GM21723 (cell line): Measurements from ENCODE around the gene LINGO3.
"Not testable (repeated sequence)": the region's sequence is repeated elsewhere in the genome, so short reads cannot be mapped to it uniquely, and the experiment has no call there.

Experiments used
- ATAC-seq: cut with Tn5 transposase; IDR thresholded peaks from one replicate; pipeline ENCODE4 v1.9.1; 2021; ENCODE audit warnings: mild to moderate bottlenecking, moderate library complexity; ENCODE audit not compliant: unreplicated experiment

Gene LINGO3, protein sequence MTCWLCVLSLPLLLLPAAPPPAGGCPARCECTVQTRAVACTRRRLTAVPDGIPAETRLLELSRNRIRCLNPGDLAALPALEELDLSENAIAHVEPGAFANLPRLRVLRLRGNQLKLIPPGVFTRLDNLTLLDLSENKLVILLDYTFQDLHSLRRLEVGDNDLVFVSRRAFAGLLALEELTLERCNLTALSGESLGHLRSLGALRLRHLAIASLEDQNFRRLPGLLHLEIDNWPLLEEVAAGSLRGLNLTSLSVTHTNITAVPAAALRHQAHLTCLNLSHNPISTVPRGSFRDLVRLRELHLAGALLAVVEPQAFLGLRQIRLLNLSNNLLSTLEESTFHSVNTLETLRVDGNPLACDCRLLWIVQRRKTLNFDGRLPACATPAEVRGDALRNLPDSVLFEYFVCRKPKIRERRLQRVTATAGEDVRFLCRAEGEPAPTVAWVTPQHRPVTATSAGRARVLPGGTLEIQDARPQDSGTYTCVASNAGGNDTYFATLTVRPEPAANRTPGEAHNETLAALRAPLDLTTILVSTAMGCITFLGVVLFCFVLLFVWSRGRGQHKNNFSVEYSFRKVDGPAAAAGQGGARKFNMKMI

DNA sequence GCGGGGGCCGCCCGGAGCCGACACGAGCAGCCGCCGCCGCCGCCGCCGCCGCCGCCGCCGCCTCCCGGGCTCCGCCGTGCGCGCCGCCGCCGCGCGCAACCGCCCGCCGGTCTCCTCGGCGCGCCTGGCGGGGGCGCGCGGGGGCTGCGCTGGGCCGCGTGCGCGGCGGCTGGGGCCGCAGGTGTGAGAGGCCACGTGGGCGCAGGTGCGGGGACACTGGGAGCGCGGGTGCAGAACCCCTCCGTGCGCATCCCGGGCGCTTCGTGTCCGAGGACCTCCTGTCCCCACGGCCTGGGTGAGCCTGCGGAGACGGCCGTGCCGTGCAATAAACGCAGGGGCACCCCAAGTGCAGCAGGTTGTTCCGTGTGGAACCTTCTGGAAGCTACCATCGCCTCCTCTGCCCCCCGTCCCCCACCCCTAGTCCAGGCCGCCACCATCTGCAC is at the start of gene LINGO3:
Gene LINGO3 (minus strand): TSS at position 41 of the 443 bp plus-strand sequence. CDS start 16,378 bp downstream, outside the sequence.
- no peak for ATAC-seq

GRCh38 chr19:2356036-2356646 is 48.2 kb upstream of the LINGO3 start:
- ATAC-seq: no peak

- ATAC-seq: no peak
Measured at GRCh38 chr19:2355168-2356035, 47.4 kb upstream of the LINGO3 start.

DNA sequence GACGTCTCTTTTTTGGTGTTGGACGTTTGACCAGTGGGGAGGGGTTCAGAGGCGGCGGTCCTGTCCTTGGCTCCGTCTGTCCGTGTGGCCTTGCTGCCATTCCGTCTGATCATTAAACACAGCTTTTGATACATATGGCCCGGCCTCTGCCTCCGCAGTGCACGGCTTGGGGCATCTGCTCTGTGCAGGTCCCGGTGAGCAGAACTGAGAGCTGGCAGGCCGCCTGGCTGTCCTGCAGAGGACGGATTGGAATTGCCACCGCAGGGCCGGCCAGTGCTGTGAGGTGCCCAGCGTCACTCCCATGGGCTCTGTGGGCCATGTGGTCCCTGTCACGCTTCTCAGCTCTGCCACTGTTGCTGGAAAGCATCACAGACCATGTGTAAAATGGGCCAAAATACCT is 46.7 kb upstream of the LINGO3 start:
- no peak for ATAC-seq

DNA sequence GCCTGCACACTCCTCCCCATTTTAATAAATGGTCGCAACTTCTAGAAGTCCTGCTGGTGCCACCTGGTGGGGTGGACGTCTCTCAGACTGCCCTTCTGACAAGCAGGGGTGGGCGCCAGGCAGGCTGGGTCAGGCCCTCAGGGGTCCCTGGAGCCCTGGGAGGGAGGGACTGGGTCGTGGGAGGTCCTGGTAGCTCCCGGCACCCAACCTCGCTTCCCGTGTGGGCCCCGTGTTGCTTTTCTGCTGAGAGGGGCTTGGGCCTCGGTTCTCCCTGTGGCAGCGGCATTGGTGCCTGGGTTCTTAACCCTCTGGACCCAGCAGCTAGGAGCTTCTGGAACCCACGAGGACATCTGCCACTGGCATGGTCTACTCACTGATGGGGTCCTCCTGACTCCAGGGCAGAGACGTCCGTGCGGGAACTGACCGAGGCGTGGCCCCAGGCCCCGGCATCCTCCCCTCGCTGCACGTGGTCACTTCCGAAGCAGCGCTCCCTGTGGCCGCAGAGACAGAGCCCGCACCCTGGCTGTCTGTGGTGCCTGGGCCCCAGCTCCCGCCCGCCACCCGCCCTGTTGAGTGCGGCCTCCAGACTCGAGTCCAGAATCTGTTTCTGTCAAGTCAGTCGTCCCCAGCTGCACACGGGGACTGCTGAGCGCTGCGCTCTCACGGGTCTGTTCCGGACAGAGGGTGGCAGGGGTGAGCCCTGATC is 46.1 kb upstream of the LINGO3 start:
- ATAC-seq: no peak

GRCh38 chr19:2353159-2353886 is 45.4 kb upstream of the LINGO3 start:
- ATAC-seq: no peak

DNA sequence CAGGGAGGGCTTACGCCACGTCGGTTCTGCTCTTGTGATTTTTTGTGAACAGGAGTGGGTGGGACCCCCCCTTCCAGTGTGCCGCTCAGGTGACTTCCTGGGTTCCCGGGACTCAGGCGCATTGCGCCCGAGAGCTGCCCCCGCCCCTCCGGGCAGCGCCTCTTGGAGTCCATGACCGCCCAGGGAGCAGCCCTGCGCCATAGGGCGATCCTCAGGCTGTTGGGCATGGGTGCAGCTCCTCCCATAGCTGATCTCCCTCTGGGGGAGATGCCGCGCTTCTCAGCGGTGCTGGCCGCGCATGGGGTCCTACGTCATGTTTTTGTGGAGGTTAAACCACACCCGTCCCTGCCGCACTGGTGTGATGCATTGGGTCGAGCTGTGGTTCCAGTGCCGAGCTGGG is 44.2 kb upstream of the LINGO3 start:
- no peak for ATAC-seq

GRCh38 chr19:2351591-2351990 is 43.6 kb upstream of the LINGO3 start:
- ATAC-seq: no peak

- ATAC-seq: no peak
Measured at GRCh38 chr19:2350656-2351055, 42.7 kb upstream of the LINGO3 start.

GRCh38 chr19:2349818-2350217 is 41.9 kb upstream of the LINGO3 start:
- not testable (repeated sequence) for ATAC-seq

- ATAC-seq: no peak
Measured at GRCh38 chr19:2345794-2346663, 38.1 kb upstream of the LINGO3 start.

DNA sequence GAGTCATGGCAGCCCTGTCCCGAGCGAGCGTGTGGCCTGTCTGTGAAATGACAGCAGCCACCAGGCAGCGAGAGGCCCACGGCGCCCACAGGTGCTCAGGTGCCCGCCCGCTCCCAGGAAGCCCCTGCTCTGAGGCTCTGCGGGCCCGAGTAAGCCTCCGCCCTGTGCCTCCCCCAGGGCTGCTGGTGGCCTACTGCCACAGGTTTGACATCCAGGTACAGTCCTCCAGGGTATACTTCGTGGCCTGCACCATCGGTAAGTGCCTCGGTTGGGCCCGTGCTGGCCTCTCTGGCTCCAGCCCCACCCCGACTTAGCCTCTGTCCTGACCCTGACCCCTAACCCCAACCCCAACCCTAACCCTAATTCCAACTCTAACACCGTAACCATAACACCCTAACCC is 37.1 kb upstream of the LINGO3 start:
- no peak for ATAC-seq

DNA sequence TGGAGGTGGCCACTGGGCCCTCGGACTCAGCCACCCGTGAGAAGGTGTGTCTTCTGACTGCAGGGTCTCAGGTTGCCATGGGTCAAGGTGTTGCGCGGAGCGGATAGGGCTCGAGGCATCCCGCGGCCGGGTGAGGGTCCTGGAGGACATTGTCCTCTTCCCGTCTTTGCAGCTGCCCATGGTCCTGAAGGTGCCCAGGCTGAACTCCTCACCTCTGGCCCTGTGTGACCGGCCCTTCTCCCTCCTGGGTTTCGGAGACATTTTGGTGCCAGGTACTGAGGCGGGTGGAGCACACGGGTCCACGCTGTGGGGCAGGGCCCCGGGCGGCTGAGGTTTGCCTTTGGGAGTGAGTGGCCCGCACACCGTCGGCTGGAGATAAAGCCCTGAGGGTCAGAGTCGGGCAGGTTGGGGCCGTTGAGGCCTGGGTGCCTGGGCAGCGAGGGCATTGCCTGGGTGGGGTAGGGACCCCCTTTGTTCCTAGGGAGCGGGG is 36.5 kb upstream of the LINGO3 start:
- no peak for ATAC-seq

- ATAC-seq: no peak
Measured at GRCh38 chr19:2343289-2343982, 35.5 kb upstream of the LINGO3 start.

GRCh38 chr19:2342656-2343288 is 34.8 kb upstream of the LINGO3 start:
- ATAC-seq: no peak

GRCh38 chr19:2341982-2342381 is 34.0 kb upstream of the LINGO3 start:
- ATAC-seq: no peak

DNA sequence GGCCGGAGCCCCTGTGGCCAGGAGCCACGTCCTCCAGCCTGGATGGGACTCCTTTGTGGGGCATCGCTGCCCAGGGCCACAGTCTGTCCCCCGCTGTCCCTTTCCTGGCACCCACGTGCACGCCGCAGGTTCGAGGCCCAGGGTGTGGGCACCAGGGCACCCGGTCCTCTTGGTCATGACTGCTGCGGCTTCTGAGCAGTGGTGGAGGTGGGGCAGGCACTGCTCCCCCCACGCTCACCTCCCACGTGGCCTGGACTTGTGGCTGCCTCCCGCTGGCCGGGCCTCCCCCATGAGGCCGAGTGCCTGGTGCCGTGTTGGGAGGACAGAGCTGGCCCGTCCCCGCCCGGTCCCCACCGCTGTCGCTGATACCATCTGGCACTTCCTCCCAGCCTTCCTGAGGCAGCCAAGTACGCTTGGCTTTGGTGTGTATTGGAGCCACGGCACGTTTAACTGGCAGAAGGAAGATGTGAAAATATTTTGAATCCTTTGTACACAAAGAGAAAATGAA is 33.3 kb upstream of the LINGO3 start:
- no peak for ATAC-seq
